ENCODE results near the gene ERN1. TPM values are rescaled to one million over a fixed set of nuclear protein-coding genes. Genes with fewer than 3 reads are reported as not detected.

The ERN1 gene
- polyA plus RNA-seq, 1 donor (not counting 4 experiments of a cell fraction or from before 2014, with no cell fraction given) = 7.1 TPM

DNA sequence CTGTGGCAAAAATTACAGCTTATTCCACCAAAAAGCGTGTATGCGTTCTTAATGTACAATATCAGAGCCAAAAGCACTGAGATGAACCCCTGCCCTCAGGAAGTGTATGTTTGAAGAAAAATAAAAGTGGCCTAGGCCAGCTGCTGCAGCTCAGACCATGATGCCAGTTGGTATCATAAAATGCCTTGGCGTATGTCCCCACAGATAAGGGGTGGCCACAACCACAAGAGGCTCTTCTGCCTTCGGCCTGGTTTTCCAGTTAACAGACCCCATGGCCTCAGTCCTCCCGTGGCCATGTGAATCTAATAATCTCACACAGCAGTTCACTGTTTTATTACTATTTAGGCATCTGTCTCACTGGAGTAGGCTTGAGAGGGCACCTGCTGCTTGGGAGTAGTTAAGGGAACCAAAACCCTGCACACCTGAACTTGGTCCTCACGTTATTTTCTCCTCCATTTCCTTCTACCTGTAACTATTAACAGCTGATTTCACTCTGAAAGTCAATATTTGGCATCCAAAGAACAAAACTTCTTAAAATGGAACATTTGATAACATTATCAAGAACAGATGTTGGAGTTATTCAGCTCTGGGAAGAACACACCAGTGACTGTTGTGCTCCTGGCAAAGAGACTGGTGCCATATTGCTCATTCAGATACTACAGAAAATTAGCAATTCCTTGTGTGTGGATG is 34.8 kb upstream of the ERN1 start:
- H3K79me2 ChIP-seq (ENCODE audit: control insufficient read depth, insufficient read depth, low read length) = no peaks in the 10 kb centered on the region
- H3K4me3 ChIP-seq (ENCODE audit: control insufficient read depth in 2 of 3, extremely low read depth in 1 of 3, insufficient read depth in 2 of 3, low read depth in 1 of 3, low read length in 3 of 3) = no peak overlapping the region
- H3K9me3 ChIP-seq (ENCODE audit: control insufficient read depth, low read depth, low read length) = no peaks in the 10 kb centered on the region
- TF ChIP-seq EZH2 (IDR thresholded peaks at IDR 0.05; ENCODE audit: low read length) = no peak
- TF ChIP-seq, protein P1, sequence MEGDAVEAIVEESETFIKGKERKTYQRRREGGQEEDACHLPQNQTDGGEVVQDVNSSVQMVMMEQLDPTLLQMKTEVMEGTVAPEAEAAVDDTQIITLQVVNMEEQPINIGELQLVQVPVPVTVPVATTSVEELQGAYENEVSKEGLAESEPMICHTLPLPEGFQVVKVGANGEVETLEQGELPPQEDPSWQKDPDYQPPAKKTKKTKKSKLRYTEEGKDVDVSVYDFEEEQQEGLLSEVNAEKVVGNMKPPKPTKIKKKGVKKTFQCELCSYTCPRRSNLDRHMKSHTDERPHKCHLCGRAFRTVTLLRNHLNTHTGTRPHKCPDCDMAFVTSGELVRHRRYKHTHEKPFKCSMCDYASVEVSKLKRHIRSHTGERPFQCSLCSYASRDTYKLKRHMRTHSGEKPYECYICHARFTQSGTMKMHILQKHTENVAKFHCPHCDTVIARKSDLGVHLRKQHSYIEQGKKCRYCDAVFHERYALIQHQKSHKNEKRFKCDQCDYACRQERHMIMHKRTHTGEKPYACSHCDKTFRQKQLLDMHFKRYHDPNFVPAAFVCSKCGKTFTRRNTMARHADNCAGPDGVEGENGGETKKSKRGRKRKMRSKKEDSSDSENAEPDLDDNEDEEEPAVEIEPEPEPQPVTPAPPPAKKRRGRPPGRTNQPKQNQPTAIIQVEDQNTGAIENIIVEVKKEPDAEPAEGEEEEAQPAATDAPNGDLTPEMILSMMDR (optimal IDR thresholded peaks at IDR 0.05 in 1 of 3, IDR thresholded peaks at IDR 0.05 in 1 of 3, conservative IDR thresholded peaks at IDR 0.05 in 1 of 3; ENCODE audit: extremely low read depth in 1 of 3, insufficient read depth in 2 of 3, low read length in 3 of 3) = no peak
- no peak overlapping the region for H3K27ac ChIP-seq (ENCODE audit: control insufficient read depth, insufficient read depth, low read length)
- peaks cover 6% of the 10 kb centered on the region for H3K4me1 ChIP-seq (ENCODE audit: control insufficient read depth, extremely low read depth, insufficient read depth, low read length)
- no peaks in the 10 kb centered on the region for H4K20me1 ChIP-seq (ENCODE audit: control insufficient read depth, extremely low read depth, insufficient read depth, low read length)
- dilution Hi-C loops (cut with MboI; ENCODE audit: extremely low pct_ligation_motif_present, low sequenced_read_pairs) = no loop called here
- DNase-seq (ENCODE audit: low read depth, low spot score) (no peak), FAIRE-seq (no peak)
- H2AFZ ChIP-seq (ENCODE audit: control insufficient read depth, low read length) = no peak overlapping the region
- no peaks in the 10 kb centered on the region for H3K9me1 ChIP-seq (ENCODE audit: control insufficient read depth, extremely low read depth, insufficient read depth, low read length)
- H3K27me3 ChIP-seq (ENCODE audit: control insufficient read depth, extremely low read depth, insufficient read depth, low read length) = no peaks in the 10 kb centered on the region
- H3K9ac ChIP-seq (ENCODE audit: control insufficient read depth, extremely low read depth, insufficient read depth, low read length) = no peak overlapping the region
- H3K4me2 ChIP-seq (ENCODE audit: control insufficient read depth, extremely low read depth, insufficient read depth, low read depth, low read length) = no peak overlapping the region
- peaks cover 18 to 25% of the 10 kb centered on the region in 2 experiments for H3K36me3 ChIP-seq (ENCODE audit: control insufficient read depth in 2 of 2, extremely low read depth in 1 of 2, insufficient read depth in 2 of 2, low read length in 2 of 2)

DNA sequence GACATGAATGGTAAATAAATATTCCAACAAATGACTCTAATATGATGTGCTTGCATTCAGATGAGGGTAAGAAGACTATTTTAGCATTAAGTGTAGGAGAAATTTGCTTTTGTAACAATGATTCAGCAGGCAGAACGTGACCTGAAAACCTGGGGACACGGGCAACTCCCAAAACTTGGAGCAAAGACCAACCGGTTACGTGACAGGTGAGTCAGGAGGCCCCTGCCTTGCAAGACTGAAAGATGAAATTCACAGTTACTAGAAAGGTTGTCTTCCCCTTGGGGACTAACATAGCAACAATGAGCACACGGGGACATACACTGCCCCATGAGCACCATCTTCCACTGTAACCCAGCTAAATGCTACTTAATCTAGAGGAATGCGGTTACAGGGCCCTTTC is 33.5 kb upstream of the ERN1 start:
- H3K36me3 ChIP-seq (ENCODE audit: control insufficient read depth in 2 of 2, extremely low read depth in 1 of 2, insufficient read depth in 2 of 2, low read length in 2 of 2) = peaks cover 23% of the 10 kb centered on the region in 2 experiments
- FAIRE-seq = no peak
- TF ChIP-seq, protein P1 (optimal IDR thresholded peaks at IDR 0.05 in 1 of 3, IDR thresholded peaks at IDR 0.05 in 1 of 3, conservative IDR thresholded peaks at IDR 0.05 in 1 of 3; ENCODE audit: extremely low read depth in 1 of 3, insufficient read depth in 2 of 3, low read length in 3 of 3) = no peak
- TF ChIP-seq EZH2 (IDR thresholded peaks at IDR 0.05; ENCODE audit: low read length) = no peak

More for the DNA sequence above, 33.5 kb upstream of the ERN1 start:
- H3K4me1 ChIP-seq (ENCODE audit: control insufficient read depth, extremely low read depth, insufficient read depth, low read length) = peaks cover 6% of the 10 kb centered on the region
- no peak overlapping the region for H3K4me2 ChIP-seq (ENCODE audit: control insufficient read depth, extremely low read depth, insufficient read depth, low read depth, low read length)
- H3K9me1 ChIP-seq (ENCODE audit: control insufficient read depth, extremely low read depth, insufficient read depth, low read length) = no peaks in the 10 kb centered on the region
- no peak for DNase-seq (ENCODE audit: low read depth, low spot score)
- H3K27me3 ChIP-seq (ENCODE audit: control insufficient read depth, extremely low read depth, insufficient read depth, low read length) = no peaks in the 10 kb centered on the region
- no peak overlapping the region for H3K27ac ChIP-seq (ENCODE audit: control insufficient read depth, insufficient read depth, low read length)
- no peaks in the 10 kb centered on the region for H3K79me2 ChIP-seq (ENCODE audit: control insufficient read depth, insufficient read depth, low read length)
- H3K9me3 ChIP-seq (ENCODE audit: control insufficient read depth, low read depth, low read length) = no peaks in the 10 kb centered on the region
- no peaks in the 10 kb centered on the region for H4K20me1 ChIP-seq (ENCODE audit: control insufficient read depth, extremely low read depth, insufficient read depth, low read length)
- no peak overlapping the region for H3K4me3 ChIP-seq (ENCODE audit: control insufficient read depth in 2 of 3, extremely low read depth in 1 of 3, insufficient read depth in 2 of 3, low read depth in 1 of 3, low read length in 3 of 3)
- H3K9ac ChIP-seq (ENCODE audit: control insufficient read depth, extremely low read depth, insufficient read depth, low read length) = no peak overlapping the region
- no peak overlapping the region for H2AFZ ChIP-seq (ENCODE audit: control insufficient read depth, low read length)
- dilution Hi-C loops (cut with MboI; ENCODE audit: extremely low pct_ligation_motif_present, low sequenced_read_pairs) = no loop called here
